Activated T-cell treated with anti-CD3 and anti-CD28 coated beads, Interleukin-2, amount 50 U/mL, for 48 hours (primary cell): Measurements from ENCODE around the gene CYP46A1.
"Not testable (repeated sequence)": the region's sequence is repeated elsewhere in the genome, so short reads cannot be mapped to it uniquely, and the experiment has no call there.

Experiments used
- DNase-seq, 2 experiments: peaks; one replicate each; pipeline ENCODE4 v3.0.0-alpha.2; 2020

CYP46A1 gene

GRCh38 chr14:99683619-99684409 is at the start of gene CYP46A1:
Gene CYP46A1 (plus strand): TSS chr14:99684298. CDS start chr14:99684418, 120 bp downstream.
- peak; percentile 98 to 100 for DNase-seq

GRCh38 chr14:99634443-99634842 is 49.7 kb upstream of the CYP46A1 start:
- DNase-seq: no peak

GRCh38 chr14:99635116-99635515 is 49.0 kb upstream of the CYP46A1 start:
- no peak for DNase-seq

- DNase-seq: no peak
Observed at GRCh38 chr14:99636487-99636886, 47.6 kb upstream of the CYP46A1 start.

- no peak for DNase-seq
Observed at GRCh38 chr14:99637624-99638023, 46.5 kb upstream of the CYP46A1 start.

- not testable (repeated sequence) for DNase-seq
Observed at GRCh38 chr14:99642771-99643170, 41.3 kb upstream of the CYP46A1 start.

GRCh38 chr14:99643343-99643742 is 40.8 kb upstream of the CYP46A1 start:
- no peak for DNase-seq

GRCh38 chr14:99644035-99644587 is 40.0 kb upstream of the CYP46A1 start:
- DNase-seq: no peak

GRCh38 chr14:99644723-99645544 is 39.2 kb upstream of the CYP46A1 start, which contains the start of gene HHIPL1:
Gene HHIPL1 (plus strand): TSS chr14:99645129. CDS start chr14:99645208, 79 bp downstream.
- DNase-seq: no peak

GRCh38 chr14:99645545-99646505 is 38.3 kb upstream of the CYP46A1 start:
- no peak for DNase-seq

GRCh38 chr14:99647411-99647810 is 36.7 kb upstream of the CYP46A1 start:
- DNase-seq: no peak

GRCh38 chr14:99648027-99648784 is 35.9 kb upstream of the CYP46A1 start:
- DNase-seq: no peak

- no peak for DNase-seq
Observed at GRCh38 chr14:99649219-99649618, 34.9 kb upstream of the CYP46A1 start.

- DNase-seq: no peak
Observed at GRCh38 chr14:99649643-99650042, 34.5 kb upstream of the CYP46A1 start.

GRCh38 chr14:99650189-99650588 is 33.9 kb upstream of the CYP46A1 start:
- no peak for DNase-seq

- DNase-seq: no peak
Observed at GRCh38 chr14:99651953-99652746, 31.9 kb upstream of the CYP46A1 start.

GRCh38 chr14:99654235-99654985 is 29.7 kb upstream of the CYP46A1 start:
- DNase-seq: no peak

GRCh38 chr14:99655521-99655920 is 28.6 kb upstream of the CYP46A1 start:
- DNase-seq: no peak

GRCh38 chr14:99656171-99656570 is 27.9 kb upstream of the CYP46A1 start:
- DNase-seq: no peak

- DNase-seq: no peak
Observed at GRCh38 chr14:99657645-99658155, 26.4 kb upstream of the CYP46A1 start.
